DMS53 treated with DMSO at 0.1 percent for 48 hours (cell line): ENCODE measurements around the gene KIAA1671.

Experiments used
- DNase-seq: peaks from one replicate; lab custom pipeline; 2025; ENCODE audit not compliant: unreplicated experiment; lab: John Stamatoyannopoulos, UW

KIAA1671 gene

GRCh38 chr22:25066861-25067435 lies 114.4 kb downstream of the KIAA1671 start:
- DNase-seq, result no peak

- no peak for DNase-seq
Observed at GRCh38 chr22:25067851-25068421, 115.4 kb downstream of the KIAA1671 start.

- no peak for DNase-seq
Observed at GRCh38 chr22:25068707-25069106, 116.2 kb downstream of the KIAA1671 start.

GRCh38 chr22:25069426-25069757 lies 116.9 kb downstream of the KIAA1671 start:
- no peak for DNase-seq

- no peak for DNase-seq
Observed at GRCh38 chr22:25069758-25070481, 117.4 kb downstream of the KIAA1671 start.

GRCh38 chr22:25070956-25071355 lies 118.4 kb downstream of the KIAA1671 start:
- DNase-seq, result no peak

GRCh38 chr22:25071720-25072119 lies 119.2 kb downstream of the KIAA1671 start:
- no peak for DNase-seq

- DNase-seq, result no peak
Observed at GRCh38 chr22:25072406-25072805, 119.9 kb downstream of the KIAA1671 start.

- no peak for DNase-seq
Observed at GRCh38 chr22:25076336-25076735, 123.8 kb downstream of the KIAA1671 start.

GRCh38 chr22:25077056-25077455 lies 124.5 kb downstream of the KIAA1671 start:
- no peak for DNase-seq

- DNase-seq, result no peak
Observed at GRCh38 chr22:25077964-25078363, 125.4 kb downstream of the KIAA1671 start.

GRCh38 chr22:25078591-25078990 lies 126.1 kb downstream of the KIAA1671 start:
- no peak for DNase-seq

GRCh38 chr22:25080855-25081254 lies 128.3 kb downstream of the KIAA1671 start:
- no peak for DNase-seq

- peak; percentile 4 for DNase-seq
Observed at GRCh38 chr22:25081409-25081824, 128.9 kb downstream of the KIAA1671 start.

GRCh38 chr22:25082096-25082495 lies 129.6 kb downstream of the KIAA1671 start:
- no peak for DNase-seq

- DNase-seq, result no peak
Observed at GRCh38 chr22:25083056-25083806, 130.7 kb downstream of the KIAA1671 start.

GRCh38 chr22:25083807-25084200 lies 131.3 kb downstream of the KIAA1671 start:
- DNase-seq, result no peak

GRCh38 chr22:25084405-25085107 lies 132.0 kb downstream of the KIAA1671 start:
- no peak for DNase-seq

- DNase-seq, result no peak
Observed at GRCh38 chr22:25085156-25085555, 132.6 kb downstream of the KIAA1671 start.

- peak; percentile 31 for DNase-seq
Observed at GRCh38 chr22:25085930-25086901, 133.7 kb downstream of the KIAA1671 start.
